Stimulated activated CD4-positive, alpha-beta T cell treated with anti-CD3 and anti-CD28 coated beads, Interleukin-1b, Interleukin-23, amount 100 ng/mL, for 24 hours (primary cell): ENCODE results near the gene USP19.

Experiments used
- DNase-seq, 4 experiments: peaks; one replicate each; pipeline ENCODE4 v3.0.0-alpha.2; 2020; ENCODE audit warnings: low read depth in 4 of 4, low spot score in 1 of 4

The USP19 gene

GRCh38 chr3:49120438-49121131 lies at the start of gene USP19:
TSS of gene USP19 (minus strand) at chr3:49120823. CDS start at chr3:49119145, 1,678 bp downstream.
- peak; percentile 79 to 92 (median 88) for DNase-seq

GRCh38 chr3:49166752-49167556 lies 46.3 kb upstream of the USP19 start:
- no peak for DNase-seq

- peak; percentile 48 to 62 (median 56) for DNase-seq
Observed at GRCh38 chr3:49165771-49166751, 45.4 kb upstream of the USP19 start, which contains the start of gene CCDC71. TSS of gene CCDC71 (minus strand) at chr3:49166331. CDS start at chr3:49164208, 2,123 bp downstream.

GRCh38 chr3:49164983-49165720 lies 44.5 kb upstream of the USP19 start:
- DNase-seq = no peak

- no peak for DNase-seq
Observed at GRCh38 chr3:49163609-49164008, 43.0 kb upstream of the USP19 start.

- no peak for DNase-seq
Observed at GRCh38 chr3:49162751-49163419, 42.3 kb upstream of the USP19 start.

- DNase-seq = no peak
Observed at GRCh38 chr3:49161808-49162530, 41.3 kb upstream of the USP19 start.

- DNase-seq = no peak
Observed at GRCh38 chr3:49161197-49161596, 40.6 kb upstream of the USP19 start.

- DNase-seq = no peak
Observed at GRCh38 chr3:49158792-49159191, 38.2 kb upstream of the USP19 start.

- DNase-seq = peak in 1 of 4 experiments; percentile 48
Observed at GRCh38 chr3:49158103-49158709, 37.6 kb upstream of the USP19 start.

GRCh38 chr3:49157289-49157688 lies 36.7 kb upstream of the USP19 start:
- no peak for DNase-seq

- DNase-seq = no peak
Observed at GRCh38 chr3:49153349-49153912, 32.8 kb upstream of the USP19 start.

GRCh38 chr3:49151610-49152009 lies 31.0 kb upstream of the USP19 start:
- DNase-seq = no peak

- DNase-seq = no peak
Observed at GRCh38 chr3:49148159-49148558, 27.5 kb upstream of the USP19 start.

GRCh38 chr3:49140080-49140479 lies 19.5 kb upstream of the USP19 start:
- DNase-seq = no peak

- no peak for DNase-seq
Observed at GRCh38 chr3:49135499-49135898, 14.9 kb upstream of the USP19 start.

- no peak for DNase-seq
Observed at GRCh38 chr3:49134471-49135265, 14.0 kb upstream of the USP19 start.
